ENCODE results near the gene FAM110C. TPM values are rescaled to one million over a fixed set of nuclear protein-coding genes. Genes with fewer than 3 reads are reported as not detected.

The FAM110C gene
- total RNA-seq, 4 donors from 2014 or later = 0.51 to 13.2 (median 8.5) TPM

- no peak for TF ChIP-seq POLR2A (IDR thresholded peaks at IDR 0.05)
- no peak for TF ChIP-seq CTCF (IDR thresholded peaks at IDR 0.05)
- no peak overlapping the region for H3K4me3 ChIP-seq
- no peaks in the 10 kb centered on the region for H3K4me1 ChIP-seq
- no peak for DNase-seq
- no peak overlapping the region for H3K27ac ChIP-seq
- H3K27me3 ChIP-seq = no peaks in the 10 kb centered on the region
- intact Hi-C loops (cut with DNase I; ENCODE audit: low total_unique reads) = no loop called here
- no peaks in the 10 kb centered on the region for H3K36me3 ChIP-seq
- H3K9me3 ChIP-seq = no peaks in the 10 kb centered on the region
These were observed 5.3 kb upstream of the FAM110C start for GRCh38 chr2:51613-52012.

- H3K9me3 ChIP-seq = no peaks in the 10 kb centered on the region
- DNase-seq = peak in 1 of 2 donors; percentile 44
- H3K4me1 ChIP-seq = peaks cover 0 to 3% of the 10 kb centered on the region in 2 donors
- intact Hi-C loops (cut with DNase I; ENCODE audit: low total_unique reads) = no loop called here
- H3K27ac ChIP-seq = peak overlapping the region; percentile 71 to 90
- no peaks in the 10 kb centered on the region for H3K36me3 ChIP-seq
- TF ChIP-seq POLR2A (IDR thresholded peaks at IDR 0.05) (no peak), CTCF (IDR thresholded peaks at IDR 0.05) (no peak)
- peak overlapping the region in 1 of 2 donors; percentile 79 for H3K4me3 ChIP-seq
- H3K27me3 ChIP-seq = no peaks in the 10 kb centered on the region
These were observed 1.4 kb upstream of the FAM110C start for GRCh38 chr2:47737-48136.

- H3K4me3 ChIP-seq = peak overlapping the region; percentile 46 to 79
- DNase-seq = peak in 1 of 2 donors; percentile 30
- peaks cover 0 to 3% of the 10 kb centered on the region in 2 donors for H3K4me1 ChIP-seq
- no peaks in the 10 kb centered on the region for H3K36me3 ChIP-seq
- no peak for TF ChIP-seq CTCF (IDR thresholded peaks at IDR 0.05)
- no peak for TF ChIP-seq POLR2A (IDR thresholded peaks at IDR 0.05)
- no peaks in the 10 kb centered on the region for H3K27me3 ChIP-seq
- H3K27ac ChIP-seq = peak overlapping the region; percentile 71 to 90
- intact Hi-C loops (cut with DNase I; ENCODE audit: low total_unique reads) = no loop called here
- H3K9me3 ChIP-seq = no peaks in the 10 kb centered on the region
These were observed 1.0 kb upstream of the FAM110C start for GRCh38 chr2:47346-47725.

- H3K9me3 ChIP-seq = no peaks in the 10 kb centered on the region
These were observed 204 bp downstream of the FAM110C start for GRCh38 chr2:46131-46470.

More at GRCh38 chr2:46131-46470, 204 bp downstream of the FAM110C start:
- intact Hi-C loops (cut with DNase I; ENCODE audit: low total_unique reads) = no loop called here
- Histone ChIP-seq H3K4me3 (peak overlapping the region; percentile 46 to 79), H3K27me3 (no peaks in the 10 kb centered on the region), H3K4me1 (peaks cover 0 to 3% of the 10 kb centered on the region in 2 donors), H3K36me3 (no peaks in the 10 kb centered on the region), H3K27ac (peak overlapping the region; percentile 71 to 90)
- TF ChIP-seq POLR2A (IDR thresholded peaks at IDR 0.05) (peak in 1 of 2 donors; percentile 47), CTCF (IDR thresholded peaks at IDR 0.05) (no peak)
- no peak for DNase-seq

All from uterus (tissue), 4 donors.